Tibial nerve (tissue), 4 donors: ENCODE data around the gene NUDT22. TPM values are rescaled to one million over a fixed set of nuclear protein-coding genes. Genes with fewer than 3 reads are reported as not detected.

ENCODE experiments used
- DNase-seq, 2 donors: peaks; one replicate each; pipeline ENCODE4 v3.0.0-alpha.2; 2019; ENCODE audit warnings: low spot score in 2 of 2
- H3K27ac ChIP-seq, 4 donors: fragments of 200-600 bp; sonication (generic) in 3 of 4; one replicate each; pipeline ENCODE4 v1.5.1; 2017 to 2019; ENCODE audit warnings: mild to moderate bottlenecking in 1 of 4
- H3K27me3 ChIP-seq, 2 donors: fragments of 200-600 bp; sonication (generic) in 1 of 2; one replicate each; pipeline versions ENCODE4 v1.5.1 to v1.6.0; 2017 to 2019
- H3K36me3 ChIP-seq, 3 donors: fragments of 200-600 bp; sonication (generic); one replicate each; pipeline ENCODE4 v1.5.1; 2018 to 2019
- H3K4me1 ChIP-seq, 4 donors: fragments of 200-600 bp; sonication (generic) in 3 of 4; one replicate each; pipeline ENCODE4 v1.5.1; 2017 to 2019
- H3K4me3 ChIP-seq, 4 donors: fragments of 200-600 bp; sonication (generic) in 3 of 4; one replicate each; pipeline ENCODE4 v1.5.1; 2017 to 2019; ENCODE audit warnings: mild to moderate bottlenecking in 1 of 4, moderate library complexity in 1 of 4
- H3K9me3 ChIP-seq, 4 donors: fragments of 200-600 bp; sonication (generic) in 3 of 4; one replicate each; pipeline ENCODE4 v1.5.1; 2017 to 2019
- CTCF ChIP-seq, 5 experiments: fragments of 200-600 bp in 3 of 5; fragments of 450-650 bp in 2 of 5; sonication (generic) in 3 of 5; IDR thresholded peaks; one replicate each; pipeline ENCODE4 v1.5.1; 2016 to 2019; ENCODE audit warnings: antibody characterized with exemption in 5 of 5, mild to moderate bottlenecking in 3 of 5, moderate library complexity in 2 of 5
- EP300 ChIP-seq, 2 donors: sonication (generic); formaldehyde crosslinking; IDR thresholded peaks; one replicate each; pipeline ENCODE4 v1.6.1; 2017; ENCODE audit warnings: antibody characterized with exemption in 2 of 2, mild to moderate bottlenecking in 1 of 2
- POLR2A ChIP-seq, 2 donors: fragments of 450-650 bp; IDR thresholded peaks; one replicate each; pipeline ENCODE4 v1.6.1; 2017; ENCODE audit warnings: antibody characterized with exemption in 2 of 2, mild to moderate bottlenecking in 2 of 2, moderate library complexity in 2 of 2
- WGBS, 2 donors: methylation state at CpG; one replicate each; pipeline ENCODE4 v1.1.5; 2018; 5-methylcytosine and 5-hydroxymethylcytosine counted together
- total RNA-seq, 4 donors: library from RNA; depleted of rRNA; stranded (reverse); fragments of >200 nt; gene quantifications; one replicate each; pipeline ENCODE4 v1.1.0, GENCODE V29; 2016

Gene NUDT22
- total RNA-seq, 4 donors from 2014 or later: 33.0 to 83.7 (median 60.2) TPM

GRCh38 chr11:64226507-64227051 is 505 bp downstream of the NUDT22 start:
- H3K9me3 ChIP-seq: no peaks in the 10 kb centered on the region
- 9 to 21% methylated on average over 12 to 13 of the region's 26 CpGs for WGBS, 2 donors
- H3K27ac ChIP-seq: peak overlapping the region; percentile 84 to 96 (median 91)
- TF ChIP-seq EP300 (IDR thresholded peaks at IDR 0.05): no peak
- TF ChIP-seq POLR2A (IDR thresholded peaks at IDR 0.05): no peak
- no peak for TF ChIP-seq CTCF (IDR thresholded peaks at IDR 0.05)
- H3K4me1 ChIP-seq: peaks cover 0 to 56% (median 30%) of the 10 kb centered on the region in 4 donors
- H3K36me3 ChIP-seq: peaks cover 0 to 20% (median 0%) of the 10 kb centered on the region in 3 donors
- no peak for DNase-seq
- H3K27me3 ChIP-seq: no peaks in the 10 kb centered on the region
- H3K4me3 ChIP-seq: peak overlapping the region; percentile 56 to 91 (median 80)

- peak overlapping the region in 3 of 4 donors; percentile 56 to 88 (median 73) for H3K4me3 ChIP-seq
- H3K9me3 ChIP-seq: no peaks in the 10 kb centered on the region
- peak overlapping the region in 3 of 4 donors; percentile 90 to 96 (median 92) for H3K27ac ChIP-seq
- peaks cover 0 to 20% (median 0%) of the 10 kb centered on the region in 3 donors for H3K36me3 ChIP-seq
- TF ChIP-seq EP300 (IDR thresholded peaks at IDR 0.05) (no peak), POLR2A (IDR thresholded peaks at IDR 0.05) (no peak), CTCF (IDR thresholded peaks at IDR 0.05) (no peak)
- 73 to 79% methylated on average over 3 of the region's 3 CpGs for WGBS, 2 donors
- H3K27me3 ChIP-seq: no peaks in the 10 kb centered on the region
- H3K4me1 ChIP-seq: peaks cover 0 to 65% (median 32%) of the 10 kb centered on the region in 4 donors
- no peak for DNase-seq
Observed at GRCh38 chr11:64227405-64227956, 1.4 kb downstream of the NUDT22 start.

DNA sequence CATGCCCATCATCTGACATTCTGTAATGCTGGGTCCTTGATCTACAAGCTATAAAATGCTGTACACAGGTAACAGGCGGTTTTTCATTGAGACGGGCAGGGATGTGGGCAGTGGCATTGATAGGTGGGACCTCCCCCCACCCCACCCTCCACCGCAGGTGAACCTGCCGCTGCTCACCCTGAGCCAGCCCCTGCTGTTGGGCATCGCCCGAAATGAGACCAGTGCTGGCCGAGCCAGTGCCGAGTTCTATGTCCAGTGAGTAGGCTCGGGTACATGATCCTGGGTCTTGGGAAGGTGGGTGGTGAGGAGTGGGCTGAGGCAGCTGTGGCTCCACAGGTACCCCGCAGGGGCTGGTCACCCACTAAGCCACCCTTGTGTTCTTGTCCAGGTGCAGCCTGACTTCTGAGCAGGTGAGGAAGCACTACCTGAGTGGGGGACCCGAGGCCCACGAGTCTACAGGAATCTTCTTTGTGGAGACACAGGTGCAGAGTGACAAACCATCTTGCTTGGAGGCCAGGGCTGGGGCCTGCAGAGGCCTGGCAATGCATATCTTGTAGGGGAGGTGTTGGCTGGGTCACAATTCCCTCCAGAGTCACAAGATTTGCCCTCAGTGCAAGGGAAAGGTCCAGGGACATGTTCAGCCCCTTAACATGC is 3.1 kb downstream of the NUDT22 start:
- DNase-seq: no peak
- H3K9me3 ChIP-seq: no peaks in the 10 kb centered on the region
- peak overlapping the region in 1 of 4 donors; percentile 79 for H3K4me3 ChIP-seq
- WGBS, 2 donors: 90% methylated on average over 8 to 12 of the region's 12 CpGs
- H3K27ac ChIP-seq: peak overlapping the region in 3 of 4 donors; percentile 93 to 96 (median 95)
- H3K27me3 ChIP-seq: no peaks in the 10 kb centered on the region
- H3K36me3 ChIP-seq: peaks cover 0 to 5% (median 0%) of the 10 kb centered on the region in 3 donors
- H3K4me1 ChIP-seq: peaks cover 0 to 82% (median 38%) of the 10 kb centered on the region in 4 donors
- no peak for TF ChIP-seq POLR2A (IDR thresholded peaks at IDR 0.05)

DNA sequence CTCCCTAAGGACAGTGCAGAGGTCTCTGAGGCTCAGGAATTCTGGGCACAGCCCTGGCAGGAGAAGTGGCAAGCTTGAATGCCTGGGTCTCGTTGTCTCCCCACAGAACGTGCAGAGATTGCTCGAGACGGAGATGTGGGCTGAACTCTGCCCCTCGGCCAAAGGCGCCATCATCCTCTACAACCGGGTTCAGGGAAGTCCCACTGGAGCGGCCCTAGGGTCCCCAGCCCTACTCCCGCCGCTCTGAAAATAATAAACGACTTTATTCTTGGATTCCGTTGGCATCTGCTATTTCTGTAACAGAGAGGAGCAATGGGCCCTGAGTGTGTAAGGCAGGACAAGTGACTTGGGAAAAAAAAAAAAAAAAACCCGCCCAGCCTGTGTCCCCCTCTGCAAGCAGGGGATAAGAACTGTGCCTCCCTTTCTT is 3.7 kb downstream of the NUDT22 start:
- Histone ChIP-seq H3K27me3 (no peaks in the 10 kb centered on the region), H3K9me3 (no peaks in the 10 kb centered on the region), H3K4me1 (peaks cover 0 to 77% (median 38%) of the 10 kb centered on the region in 4 donors), H3K36me3 (no peaks in the 10 kb centered on the region), H3K27ac (peak overlapping the region; percentile 87 to 96 (median 94)), H3K4me3 (peak overlapping the region; percentile 50 to 79 (median 62))
- 27 to 30% methylated on average over 11 to 13 of the region's 13 CpGs for WGBS, 2 donors
- no peak for DNase-seq
- TF ChIP-seq CTCF (IDR thresholded peaks at IDR 0.05) (no peak), POLR2A (IDR thresholded peaks at IDR 0.05) (no peak), EP300 (IDR thresholded peaks at IDR 0.05) (no peak)

GRCh38 chr11:64230171-64230984 is 4.3 kb downstream of the NUDT22 start, which contains the start of gene DNAJC4:
TSS of gene DNAJC4 (plus strand) at chr11:64230548. CDS start at chr11:64230855, 307 bp downstream.
- Histone ChIP-seq H3K36me3 (no peaks in the 10 kb centered on the region), H3K9me3 (no peaks in the 10 kb centered on the region), H3K4me3 (peak within 1 kb of the TSS; percentile 50 to 79 (median 62)), H3K27me3 (no peaks in the 10 kb centered on the region), H3K27ac (peak within 1 kb of the TSS; percentile 87 to 96 (median 94)), H3K4me1 (peaks cover 0 to 77% (median 42%) of the 10 kb centered on the region in 4 donors)
- no peak for TF ChIP-seq CTCF (IDR thresholded peaks at IDR 0.05)
- peak; percentile 72 to 85 for TF ChIP-seq EP300 (IDR thresholded peaks at IDR 0.05)
- TF ChIP-seq POLR2A (IDR thresholded peaks at IDR 0.05): peak; percentile 37 to 59
- DNase-seq: peak; percentile 90 to 94
- WGBS, 2 donors: 0 to 2% methylated on average over 46 to 57 of the region's 62 CpGs
